GM12892 (cell line): ENCODE results near the gene DDX47.

Experiments
- POLR2A ChIP-seq: IDR thresholded peaks from 2 replicates; pipeline ENCODE4 v1.6.1; 2011; ENCODE audit warnings: low read depth, low read length, control low read depth
- POLR2AphosphoS5 ChIP-seq: IDR thresholded peaks from 2 replicates; pipeline ENCODE4 v1.6.1; 2011; ENCODE audit warnings: low read depth, low read length, control low read depth
- TAF1 ChIP-seq: IDR thresholded peaks from 2 replicates; pipeline ENCODE4 v1.6.1; 2011; ENCODE audit warnings: low read depth, mild to moderate bottlenecking, control low read depth, low read length, borderline replicate concordance

DNA sequence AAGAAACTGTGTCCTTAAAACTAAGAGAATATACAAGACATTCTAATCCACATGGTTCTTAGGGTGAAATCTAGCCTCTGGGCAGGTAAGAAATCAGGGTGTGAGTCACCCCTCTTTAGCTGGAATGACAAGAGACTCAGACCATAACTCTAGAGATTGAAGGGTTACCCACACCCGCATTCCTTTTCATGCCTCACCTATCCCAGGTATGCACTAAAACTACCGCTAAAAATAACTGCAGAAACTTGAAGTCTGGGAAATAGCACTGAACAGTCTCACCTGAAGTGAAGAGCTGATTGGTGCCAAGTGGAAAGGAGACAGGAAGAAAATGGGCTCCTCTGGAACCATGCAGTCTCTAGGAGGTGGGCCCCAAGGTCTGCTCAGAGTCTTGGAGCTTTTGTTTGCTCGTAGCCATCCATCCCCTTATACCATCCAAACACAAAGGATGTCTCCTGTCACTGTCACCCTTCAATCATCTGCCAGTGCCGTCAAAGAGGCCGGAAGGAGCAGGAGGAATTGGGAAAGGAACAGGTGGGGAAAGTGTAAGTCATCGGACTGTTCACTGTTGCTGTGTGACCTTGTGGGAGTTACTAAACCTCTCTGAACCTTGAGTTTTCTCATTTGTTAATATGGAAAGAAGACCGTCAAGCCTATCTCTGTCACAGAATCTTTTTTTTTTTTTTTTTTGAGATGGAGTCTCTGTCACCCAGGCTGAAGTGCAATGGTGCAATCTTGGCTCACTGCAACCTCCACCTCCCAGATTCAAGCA is 22.4 kb downstream of the DDX47 start:
- no peak for TF ChIP-seq POLR2A
- no peak for TF ChIP-seq POLR2AphosphoS5
- TF ChIP-seq TAF1, result no peak
